Renal cortical epithelial cell (primary cell): ENCODE results near the gene ANO3. TPM values are rescaled to one million over a fixed set of nuclear protein-coding genes. Genes with fewer than 3 reads are reported as not detected.
"Not testable (repeated sequence)": the region's sequence is repeated elsewhere in the genome, so short reads cannot be mapped to it uniquely, and the experiment has no call there.

ENCODE experiments used
- DNase-seq: peaks from one replicate; pipeline ENCODE4 v3.0.0-alpha.2; 2011; ENCODE audit warnings: low read depth
- total RNA-seq: library from RNA; depleted of rRNA; stranded (reverse); fragments of >200 nt; gene quantifications from 2 replicates; pipeline ENCODE4 v1.2.3, GENCODE V29; 2014

The ANO3 gene
- total RNA-seq, 1 donor from 2014 or later = not detected

DNA sequence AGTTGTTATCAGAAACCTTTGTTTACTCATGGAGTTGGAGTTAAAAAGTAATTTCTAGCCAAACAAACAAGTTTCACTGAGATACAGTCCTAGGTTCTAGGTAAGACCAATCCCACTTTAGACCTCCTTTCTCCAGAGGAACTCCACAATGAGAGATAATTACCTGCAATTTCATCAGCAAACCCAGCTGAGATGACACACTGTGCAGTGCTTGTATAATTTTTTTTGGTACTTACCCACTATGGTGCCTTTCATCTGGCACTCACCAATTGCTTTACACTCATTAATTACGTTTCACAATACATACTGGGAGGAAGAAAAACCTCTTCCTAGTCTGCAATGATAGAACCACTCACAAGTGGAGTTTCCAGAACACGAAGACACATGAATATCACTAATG is 242.0 kb downstream of the ANO3 start:
- DNase-seq = no peak

DNA sequence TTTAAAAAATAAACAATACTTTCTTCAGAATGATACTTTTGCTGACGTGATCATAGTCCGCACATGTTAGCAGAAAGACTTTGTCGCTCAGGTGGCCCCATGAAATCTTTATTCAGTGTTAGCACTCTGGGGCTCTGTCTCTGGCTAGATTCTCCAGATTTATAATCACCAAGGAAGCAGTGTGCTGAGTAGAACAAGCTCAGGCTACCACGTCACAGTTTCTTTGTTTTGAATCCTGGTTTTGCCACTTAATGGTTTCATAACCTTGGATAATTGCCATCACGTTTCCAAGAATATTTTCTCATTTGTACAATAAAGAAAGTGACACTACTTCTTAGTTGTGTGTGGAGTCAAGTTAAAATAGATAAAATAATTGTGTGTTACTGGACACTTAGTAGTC is 244.0 kb downstream of the ANO3 start:
- no peak for DNase-seq

DNA sequence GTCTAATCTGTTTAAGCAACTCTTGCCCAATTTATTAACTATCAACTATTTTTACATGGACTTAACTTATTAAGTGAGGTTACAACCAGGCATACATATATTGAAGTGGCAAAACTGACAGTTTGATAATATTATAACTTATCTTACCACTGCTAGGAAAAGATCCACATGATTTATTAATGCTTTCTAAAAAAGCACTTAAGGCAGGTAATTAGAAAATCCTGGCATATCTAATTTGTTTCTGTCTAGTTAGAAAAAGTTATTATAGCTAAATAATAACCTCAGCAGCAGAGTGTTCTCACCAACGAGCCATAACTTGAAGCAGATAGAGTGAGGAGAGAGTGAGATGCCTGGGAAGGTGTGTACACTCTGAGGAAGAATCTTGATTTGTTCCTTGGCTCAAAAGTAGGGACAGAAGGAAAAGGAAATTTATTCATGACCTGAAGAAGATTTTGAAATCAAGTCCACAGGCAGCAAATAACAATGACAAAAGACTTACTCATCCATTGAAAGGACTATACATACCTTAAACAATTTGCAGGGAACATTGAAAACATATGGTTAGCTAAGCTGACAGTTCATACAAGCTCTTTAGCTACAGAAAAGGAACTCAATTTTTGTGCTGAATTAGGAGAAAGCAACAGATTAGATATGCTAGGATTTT is 247.2 kb downstream of the ANO3 start:
- DNase-seq = no peak

DNA sequence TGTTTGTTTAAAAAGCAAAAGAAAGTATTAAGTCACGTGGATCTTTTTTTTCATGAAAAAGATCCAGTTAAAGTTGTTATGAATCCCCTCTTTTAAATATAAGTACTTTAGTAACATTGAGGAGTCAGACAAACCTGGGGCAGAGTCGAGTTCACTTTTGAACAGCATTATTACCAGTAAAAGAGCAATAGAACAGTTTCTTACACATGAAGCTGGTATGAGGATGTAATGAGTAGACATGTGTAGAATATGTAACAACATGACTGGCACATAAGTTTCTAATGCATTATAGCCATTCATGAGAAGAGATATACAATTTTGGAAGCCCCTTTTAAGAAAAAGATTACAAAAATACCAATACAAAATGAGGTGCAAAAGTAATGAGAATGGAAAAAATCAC is 247.8 kb downstream of the ANO3 start:
- no peak for DNase-seq

DNA sequence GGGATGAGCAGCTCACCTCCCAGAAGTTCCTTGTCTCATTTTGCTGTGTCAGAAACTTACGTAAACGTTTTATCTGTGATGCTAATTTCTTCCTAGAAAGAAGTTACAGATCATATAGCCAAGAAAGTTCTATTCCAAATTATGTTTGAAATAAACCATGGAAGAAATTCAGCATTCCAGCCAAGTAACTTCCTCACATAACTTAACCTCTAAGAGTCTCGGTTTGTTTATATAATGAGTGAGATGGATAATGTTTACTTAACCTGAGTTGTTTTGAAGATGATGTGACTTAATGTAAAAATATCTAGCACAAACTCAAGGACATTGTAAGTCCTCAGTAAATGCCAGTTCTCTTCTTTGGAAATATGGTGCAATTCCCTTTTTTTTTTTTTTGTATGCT is 249.0 kb downstream of the ANO3 start:
- peak; percentile 21 for DNase-seq

DNA sequence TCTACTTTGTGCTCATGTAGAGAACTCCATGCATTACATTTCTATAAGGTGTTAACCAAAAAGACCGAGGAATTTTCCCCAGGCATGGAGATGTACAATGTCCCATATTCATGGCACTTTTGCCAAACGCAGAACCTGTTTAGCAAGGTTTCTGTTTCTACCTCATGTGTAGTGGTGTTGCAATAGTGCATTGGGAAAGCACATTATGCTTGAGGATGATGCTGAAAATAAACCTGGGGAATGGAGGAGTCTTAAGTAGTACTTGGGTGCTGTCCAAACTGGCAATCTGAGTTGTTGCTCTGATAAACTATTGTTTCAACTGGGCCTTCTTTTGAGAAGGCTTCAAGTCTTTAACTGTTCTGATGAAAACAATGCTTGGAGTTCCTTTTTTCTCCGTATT is 251.6 kb downstream of the ANO3 start:
- peak; percentile 78 for DNase-seq

DNA sequence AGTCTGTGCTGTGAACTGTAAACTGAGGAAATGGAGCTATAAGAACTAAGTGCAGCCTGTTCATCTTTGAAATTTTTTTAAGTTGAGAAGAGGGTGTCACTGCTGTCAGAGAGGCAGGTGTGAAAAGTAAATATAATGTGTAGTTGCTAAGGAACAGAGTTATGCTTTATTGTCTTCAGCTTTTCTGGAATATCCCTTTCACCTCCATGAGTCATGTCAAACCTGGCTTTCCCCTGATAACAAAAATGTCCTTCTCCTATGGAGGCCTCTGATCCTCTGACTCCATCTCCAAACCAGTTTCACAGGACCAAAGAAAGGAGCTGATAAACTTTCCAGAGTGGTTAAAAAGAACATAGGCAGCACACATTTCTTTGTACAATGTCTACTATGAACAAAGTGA is 252.9 kb downstream of the ANO3 start:
- no peak for DNase-seq

DNA sequence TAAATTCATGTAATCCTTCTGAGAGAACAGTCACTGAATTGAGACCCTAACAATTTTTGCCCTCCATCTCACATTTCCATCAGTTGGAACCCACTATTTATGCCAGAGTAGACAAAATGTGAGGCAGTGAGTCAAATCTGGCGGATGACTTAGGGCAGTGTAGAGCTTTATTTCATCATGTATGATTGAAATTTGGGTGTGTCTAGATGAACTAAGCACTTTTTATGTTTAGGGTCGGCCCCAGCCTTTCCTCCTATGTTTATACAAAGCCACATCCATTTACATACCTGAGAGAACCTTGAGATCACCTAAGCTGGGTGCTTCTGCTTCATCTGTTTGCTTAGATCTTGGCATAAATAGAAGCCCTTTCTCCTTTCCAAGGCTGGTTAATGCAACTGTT is 255.1 kb downstream of the ANO3 start:
- no peak for DNase-seq

DNA sequence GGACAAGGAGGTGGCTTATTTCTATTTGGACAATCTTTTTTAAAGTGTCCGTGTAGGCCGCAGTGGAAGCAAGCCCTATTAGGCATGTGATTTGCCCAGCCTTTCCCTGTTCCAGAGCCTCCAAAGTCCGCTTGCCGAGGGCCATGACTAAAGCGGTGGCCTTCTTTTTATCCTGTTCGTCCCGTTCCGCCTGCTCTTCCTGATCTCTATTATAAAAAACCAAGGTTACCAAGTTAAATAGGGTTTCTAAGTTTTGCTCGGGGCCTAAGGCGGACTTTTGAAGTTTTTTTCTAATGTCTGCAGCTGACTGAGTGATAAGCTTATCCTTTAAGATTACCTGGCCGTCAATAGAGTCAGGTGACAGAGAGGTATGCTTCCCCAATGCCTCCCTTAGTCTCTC is 261.8 kb downstream of the ANO3 start:
- DNase-seq = no peak

DNA sequence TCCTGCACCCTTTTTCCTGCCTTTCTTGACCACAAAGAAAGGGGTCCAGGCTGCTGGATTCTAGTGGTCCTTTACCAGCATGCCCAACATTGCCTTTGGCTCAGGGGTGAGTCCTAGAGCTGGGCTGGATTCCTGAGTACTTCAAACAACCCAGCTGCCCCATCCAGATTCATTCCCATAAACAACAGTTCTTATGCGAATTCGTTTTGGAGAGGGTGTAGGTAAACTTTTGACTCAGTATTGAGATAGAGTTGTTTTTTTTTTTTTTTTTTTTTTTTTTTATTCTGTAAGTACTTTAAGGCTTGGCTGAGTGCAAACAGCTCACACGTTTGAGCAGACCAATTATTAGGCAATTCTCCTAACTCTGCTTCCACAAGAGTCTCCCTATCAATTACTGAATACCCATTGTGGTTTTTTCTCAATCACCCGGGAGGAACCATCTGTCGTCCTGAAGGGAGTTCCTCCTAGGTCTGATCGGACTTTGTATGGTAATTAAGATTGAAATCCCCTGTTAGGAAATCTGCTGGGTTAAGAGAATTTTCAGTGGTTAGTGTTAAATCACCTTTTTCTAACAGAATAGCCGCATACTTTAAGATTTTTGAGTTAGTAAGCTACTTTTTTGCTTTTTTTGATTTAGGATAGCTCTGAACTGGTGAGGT is 263.4 kb downstream of the ANO3 start:
- DNase-seq = peak; percentile 52

DNA sequence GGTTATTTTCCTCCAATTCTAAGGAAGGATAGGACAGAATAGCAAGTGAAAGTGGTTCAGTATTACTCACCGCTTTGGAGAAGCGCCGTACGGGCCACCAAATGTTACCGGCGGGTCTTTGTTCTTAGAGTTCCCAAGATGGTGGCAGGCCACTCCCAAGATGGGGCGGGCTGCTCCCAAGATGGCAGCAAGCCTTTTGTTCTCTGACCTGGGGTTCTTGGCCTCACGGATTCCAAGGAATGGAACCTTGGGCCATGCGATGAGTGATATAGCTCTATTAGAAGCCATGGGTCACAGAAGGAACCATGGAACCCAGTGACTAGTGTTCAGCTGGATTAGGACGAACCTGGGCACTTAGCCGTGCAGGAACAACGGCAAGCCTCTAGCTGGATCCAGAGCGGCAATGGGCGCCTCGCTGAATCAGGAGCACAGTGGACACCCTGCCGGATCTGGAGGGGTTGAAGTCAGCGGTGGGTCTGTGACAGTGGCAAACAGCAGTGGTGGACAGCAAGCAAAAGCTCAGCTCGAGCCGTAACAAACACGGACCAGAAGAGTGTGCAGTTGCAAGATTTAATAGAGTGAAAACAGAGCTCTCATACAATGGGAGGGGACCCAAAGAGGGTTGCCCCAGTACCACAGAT is 265.2 kb downstream of the ANO3 start:
- not testable (repeated sequence) for DNase-seq

DNA sequence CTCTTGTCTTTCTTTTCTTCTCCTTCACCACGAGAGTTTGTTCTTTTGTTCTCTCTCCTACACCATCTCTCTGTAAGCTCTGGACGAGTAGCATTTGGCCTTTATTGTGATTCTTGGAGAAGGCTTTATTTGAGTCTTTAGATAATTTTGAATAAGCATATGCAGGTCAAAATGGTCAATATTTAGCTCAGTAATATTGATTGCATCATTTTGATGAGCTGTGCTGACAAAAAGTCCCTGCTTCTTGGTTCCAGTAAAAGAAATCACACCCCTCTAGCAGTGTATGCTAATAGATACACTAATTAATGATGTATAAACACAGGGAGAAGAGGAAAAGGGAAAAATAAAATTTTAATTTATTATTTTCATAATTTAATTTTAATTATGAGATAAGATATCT is 266.0 kb downstream of the ANO3 start:
- DNase-seq = no peak

DNA sequence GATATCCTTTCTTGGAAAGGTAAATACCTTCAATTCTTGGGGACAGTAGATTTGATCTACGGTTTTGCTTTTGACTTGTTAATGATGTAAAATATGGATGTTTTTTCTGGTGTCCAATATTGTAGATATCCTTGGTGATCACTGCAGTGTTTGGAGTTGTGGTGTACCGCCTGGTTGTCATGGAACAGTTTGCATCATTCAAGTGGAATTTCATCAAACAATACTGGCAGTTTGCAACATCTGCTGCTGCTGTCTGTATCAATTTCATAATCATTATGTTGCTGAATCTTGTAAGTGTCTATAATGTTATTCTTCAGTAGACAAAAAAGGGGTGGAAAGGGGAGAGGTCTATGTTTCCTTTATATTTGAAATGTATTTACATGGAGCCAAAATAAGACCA is 267.5 kb downstream of the ANO3 start:
- peak; percentile 28 for DNase-seq

DNA sequence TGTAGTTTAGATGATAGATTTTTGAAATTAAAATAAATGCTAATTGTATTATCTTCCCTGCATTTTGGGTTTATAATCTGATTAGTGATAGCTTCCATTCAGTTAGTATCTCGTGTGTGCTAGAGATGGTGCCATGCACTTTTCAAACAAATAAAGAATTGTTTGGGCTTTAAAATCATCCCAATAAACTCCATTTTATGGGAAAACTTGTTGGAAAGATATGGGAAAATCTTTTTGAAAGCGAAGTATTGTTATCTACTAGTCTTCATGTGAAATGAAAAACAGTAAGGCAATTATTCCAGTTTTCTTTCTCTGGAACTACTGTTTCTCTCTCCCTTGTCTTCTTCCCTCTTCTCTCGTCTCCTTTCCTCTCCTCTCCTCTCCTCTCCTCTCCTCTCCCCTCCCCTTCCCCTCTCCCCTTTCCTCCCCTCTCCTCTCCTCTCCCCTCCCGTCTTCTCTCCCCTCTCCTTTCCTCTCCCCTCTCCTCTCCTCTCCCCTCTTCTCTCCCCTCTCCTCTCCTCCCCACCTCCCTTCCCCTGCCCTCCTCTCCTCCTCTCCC is 268.0 kb downstream of the ANO3 start:
- DNase-seq = no peak

DNA sequence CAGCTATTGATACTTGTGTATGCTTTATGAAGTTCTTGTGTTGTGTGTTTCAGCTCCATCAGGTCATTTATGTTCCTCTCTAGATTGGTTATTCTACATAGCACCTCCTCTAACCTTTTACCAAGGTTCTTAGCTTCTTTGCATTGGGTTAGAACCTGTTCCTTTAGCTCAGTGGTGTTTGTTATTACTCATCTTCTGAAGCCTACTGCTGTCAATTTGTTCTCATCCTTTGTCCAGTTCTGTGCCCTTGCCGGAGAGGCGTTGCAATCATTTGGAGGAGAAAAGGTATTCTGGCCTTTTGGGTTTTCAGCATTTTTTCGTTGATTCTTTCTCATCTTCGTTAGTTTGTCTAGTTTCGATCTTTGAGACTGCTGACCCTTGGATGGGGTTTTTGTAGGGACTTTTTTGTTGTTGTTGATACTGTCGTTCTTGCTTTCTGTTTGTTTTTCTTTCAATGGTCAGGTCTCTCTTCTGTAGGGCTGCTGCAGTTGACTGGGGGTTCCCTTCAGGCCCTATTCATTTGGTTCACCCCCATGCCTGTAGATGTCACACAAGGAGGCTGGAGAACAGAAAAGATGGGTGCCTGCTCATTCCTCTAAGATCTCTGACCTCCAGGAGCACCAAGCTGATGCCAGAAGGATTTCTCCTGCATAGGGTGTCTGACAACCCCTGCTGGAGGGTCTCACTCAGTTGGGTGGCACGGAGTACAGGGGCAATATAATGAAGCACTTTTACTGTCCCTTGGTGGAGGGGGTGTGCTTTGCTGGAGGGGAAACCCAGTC is 276.0 kb downstream of the ANO3 start:
- DNase-seq = no peak

DNA sequence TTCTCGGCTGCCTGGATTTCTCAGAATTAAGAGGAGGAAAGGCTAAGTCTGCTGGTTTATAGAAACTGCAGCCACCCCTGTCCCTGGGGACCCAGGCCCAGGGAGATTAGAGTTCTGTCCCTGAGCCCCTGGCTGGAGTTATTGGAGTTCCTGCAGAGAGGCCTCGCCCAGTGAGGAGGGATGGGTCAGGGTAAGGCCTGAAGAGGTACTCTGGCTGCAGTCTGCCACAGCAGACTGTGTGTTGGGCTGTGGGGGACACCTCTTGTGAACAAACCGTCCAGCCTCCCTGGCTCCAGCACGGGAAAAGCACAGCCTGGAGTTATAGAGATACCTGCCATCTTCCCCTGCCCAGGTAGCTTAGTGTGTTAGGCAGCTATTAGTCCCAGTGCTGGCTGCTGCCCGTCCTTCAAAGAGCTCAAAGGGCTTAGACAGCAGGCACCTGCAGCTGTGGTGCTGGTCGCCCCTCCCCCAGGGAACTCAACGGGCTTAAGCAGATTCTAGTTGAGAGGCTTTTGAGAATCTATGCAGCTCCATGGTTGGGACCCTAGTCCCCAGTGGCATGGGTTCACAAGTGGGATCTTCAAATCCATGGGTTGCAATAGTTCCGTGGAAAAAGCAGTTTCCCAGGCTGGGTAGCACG is 276.7 kb downstream of the ANO3 start:
- DNase-seq = no peak

DNA sequence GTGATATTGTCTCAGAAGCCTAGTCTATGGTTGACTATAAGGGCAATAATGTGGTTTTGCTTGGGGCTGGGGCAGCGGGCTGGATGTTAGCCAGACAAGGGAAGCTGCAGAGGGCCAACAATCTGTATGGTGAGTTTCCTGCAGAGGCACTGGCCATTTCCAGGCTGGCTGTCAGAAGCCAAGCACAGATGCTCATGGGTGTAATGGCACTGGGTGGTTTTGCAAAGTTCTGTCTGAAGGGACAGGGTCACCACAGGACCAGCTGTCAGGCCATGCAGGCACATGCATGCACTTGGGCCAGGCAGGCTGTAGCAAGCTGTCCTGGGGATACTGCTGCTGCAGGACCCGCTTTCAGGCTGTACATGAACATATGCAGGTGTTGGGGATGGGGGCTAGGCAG is 281.8 kb downstream of the ANO3 start:
- no peak for DNase-seq

DNA sequence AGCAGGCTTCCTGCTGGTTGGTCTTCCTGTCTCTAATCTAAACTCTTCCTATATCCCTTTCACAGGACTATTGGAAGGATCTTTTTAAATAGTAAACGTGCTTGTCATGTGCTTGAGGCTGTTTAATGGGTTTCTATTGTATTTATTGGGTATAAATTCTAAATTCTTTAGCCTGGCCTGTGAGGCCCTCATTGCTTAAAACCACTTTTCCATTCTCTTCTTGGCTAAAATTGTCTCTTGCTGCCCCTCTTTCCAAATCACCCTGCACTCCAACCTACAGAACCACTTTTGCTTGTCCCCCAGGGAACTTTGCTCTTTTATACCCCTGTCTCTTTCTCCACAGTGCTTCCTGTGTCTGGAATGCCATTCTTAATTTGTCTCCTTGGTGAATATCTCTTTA is 286.5 kb downstream of the ANO3 start:
- no peak for DNase-seq

DNA sequence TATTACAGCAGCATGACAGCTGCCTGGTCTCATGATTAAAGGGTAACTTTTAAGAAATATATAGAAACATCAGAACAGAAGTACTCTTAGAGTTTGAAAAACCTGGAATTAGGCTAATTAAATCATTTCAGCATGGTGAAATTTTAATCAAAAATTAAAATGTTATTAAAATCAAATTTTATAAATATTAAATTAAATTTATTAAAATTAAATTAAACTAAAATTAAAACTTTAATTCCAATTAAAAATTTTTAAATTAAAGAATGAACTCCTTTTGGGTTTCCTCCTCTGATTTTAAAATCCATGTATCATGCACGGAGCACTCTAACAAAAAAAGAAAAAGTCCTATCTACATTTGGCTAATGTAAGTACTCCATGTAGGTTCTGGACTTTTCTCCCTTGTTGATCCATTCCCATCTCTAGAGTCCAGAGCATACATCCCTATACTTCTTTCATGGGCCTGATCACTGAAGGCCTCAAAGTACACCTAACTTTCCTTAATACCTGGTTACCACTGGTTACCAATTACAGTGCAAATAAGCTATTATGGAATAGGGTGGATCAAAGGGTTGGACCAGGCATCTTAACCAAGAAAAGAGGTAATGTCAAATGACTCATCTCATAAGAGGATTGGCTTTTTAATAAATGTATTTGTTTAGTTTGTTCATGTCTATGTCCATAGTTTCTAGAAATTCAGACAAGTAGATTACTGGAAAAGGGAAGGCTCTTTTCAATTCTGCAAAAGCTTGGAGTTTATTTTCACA is 288.5 kb downstream of the ANO3 start:
- peak; percentile 4 for DNase-seq

DNA sequence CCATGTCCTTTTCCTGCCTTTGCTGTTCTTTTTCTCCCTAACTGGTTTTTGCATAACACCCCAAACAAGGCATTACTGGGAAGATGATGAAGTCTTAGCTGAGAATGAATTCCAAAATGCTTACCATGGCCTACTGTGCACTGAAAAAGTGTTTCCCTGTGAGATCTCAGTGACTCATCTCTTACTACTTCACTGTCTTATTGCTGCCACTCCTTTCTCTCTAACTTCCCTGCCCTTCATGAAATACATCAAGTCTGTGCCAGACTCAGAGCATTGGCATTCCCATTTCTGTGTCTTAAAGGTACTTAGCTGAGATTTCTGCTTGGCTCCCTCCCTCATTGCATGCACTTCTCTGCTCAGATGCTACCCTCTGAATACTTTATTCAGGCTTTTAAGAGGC is 289.2 kb downstream of the ANO3 start:
- DNase-seq = peak; percentile 82

DNA sequence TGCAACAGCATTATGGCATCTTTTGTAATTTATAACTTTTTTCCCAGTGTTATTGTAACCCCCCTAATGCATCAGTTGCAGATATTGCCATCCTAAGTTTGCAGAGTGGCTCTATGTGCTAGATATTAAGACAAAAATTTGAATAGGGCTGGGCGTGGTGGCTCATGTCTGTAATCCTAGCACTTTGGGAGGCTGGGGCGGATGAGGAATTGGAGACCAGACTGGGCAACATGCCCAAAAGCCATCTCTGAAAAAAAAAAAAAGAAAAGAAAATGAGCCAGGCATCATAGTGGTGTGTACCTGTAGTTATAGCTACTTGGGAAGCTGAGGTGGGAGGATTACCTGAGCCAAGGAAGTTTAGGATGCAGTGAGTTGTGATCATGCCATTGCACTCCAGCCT is 290.3 kb downstream of the ANO3 start:
- DNase-seq = no peak
